Loucy (cell line): Measurements from ENCODE around the gene RAI1.

Experiments used
- H2AFZ ChIP-seq: fragments of 200-600 bp; sonication (generic); 2 replicates; pipeline ENCODE4 v1.6.0; 2016; ENCODE audit warnings: antibody characterized with exemption, mild to moderate bottlenecking, low read length, moderate library complexity
- H3F3A ChIP-seq: fragments of 200-600 bp; 2 replicates; pipeline ENCODE4 v1.6.0; 2016; ENCODE audit warnings: antibody characterized with exemption, low read depth, mild to moderate bottlenecking
- H3K27me3 ChIP-seq: fragments of 200-600 bp; sonication (generic); 2 replicates; pipeline ENCODE4 v1.6.1; 2014; ENCODE audit warnings: low read length, mild to moderate bottlenecking; ENCODE audit not compliant: insufficient read depth, poor library complexity, severe bottlenecking
- H3K36me3 ChIP-seq: fragments of 200-600 bp; sonication (generic); 2 replicates; pipeline ENCODE4 v1.6.1; 2016; ENCODE audit warnings: low read length; ENCODE audit not compliant: insufficient read depth
- H3K4me1 ChIP-seq: fragments of 200-600 bp; sonication (generic); 2 replicates; pipeline ENCODE4 v1.5.1; 2014; ENCODE audit warnings: low read length, mild to moderate bottlenecking; ENCODE audit not compliant: insufficient read depth, poor library complexity, severe bottlenecking
- H3K4me2 ChIP-seq: fragments of 200-600 bp; sonication (generic); 2 replicates; pipeline ENCODE4 v1.6.0; 2014; ENCODE audit warnings: antibody characterized with exemption, low read length, low read depth, mild to moderate bottlenecking; ENCODE audit not compliant: poor library complexity, severe bottlenecking
- H3K4me3 ChIP-seq: fragments of 200-600 bp; sonication (generic); 2 replicates; pipeline ENCODE4 v1.5.1; 2014; ENCODE audit warnings: low read length, mild to moderate bottlenecking, mixed read lengths; ENCODE audit not compliant: poor library complexity, severe bottlenecking
- H3K79me2 ChIP-seq: fragments of 200-600 bp; sonication (generic); 2 replicates; pipeline ENCODE4 v1.6.1; 2014; ENCODE audit warnings: low read length; ENCODE audit not compliant: insufficient read depth
- H3K9ac ChIP-seq: fragments of 200-600 bp; sonication (generic); 2 replicates; pipeline ENCODE4 v1.6.0; 2014; ENCODE audit warnings: mild to moderate bottlenecking, low read depth, low read length, moderate library complexity; ENCODE audit not compliant: poor library complexity, severe bottlenecking
- H3K9me2 ChIP-seq: fragments of 200-600 bp; sonication (generic); replicated peaks from 2 replicates; pipeline ENCODE4 v1.6.1; 2016; ENCODE audit warnings: low read depth, low read length, mixed read lengths
- H3K9me3 ChIP-seq: fragments of 200-600 bp; sonication (generic); 2 replicates; pipeline ENCODE4 v1.6.1; 2014; ENCODE audit warnings: mild to moderate bottlenecking, antibody characterized with exemption, low read length, low read depth; ENCODE audit not compliant: insufficient read depth
- H4K20me1 ChIP-seq: fragments of 200-600 bp; sonication (generic); 2 replicates; pipeline ENCODE4 v1.6.0; 2014; ENCODE audit warnings: antibody characterized with exemption, low read length, mild to moderate bottlenecking; ENCODE audit not compliant: insufficient read depth, poor library complexity, severe bottlenecking
- CTCF ChIP-seq: fragments of 200-600 bp; sonication (generic); conservative IDR thresholded peaks from 2 replicates; pipeline ENCODE4 v1.5.1; 2014; ENCODE audit warnings: mild to moderate bottlenecking, antibody characterized with exemption, low read length
- EZH2phosphoT487 ChIP-seq: fragments of 200-600 bp; IDR thresholded peaks from 2 replicates; pipeline ENCODE4 v1.6.1; 2018; ENCODE audit warnings: antibody characterized with exemption, mild to moderate bottlenecking, moderate library complexity, borderline replicate concordance

Gene RAI1

GRCh38 chr17:17714261-17714866 is 33.1 kb downstream of the RAI1 start:
- TF ChIP-seq EZH2phosphoT487 (no peak), CTCF (no peak)
- Histone ChIP-seq H3K4me3 (no peak overlapping the region), H3K4me1 (peaks cover 23% of the 10 kb centered on the region), H3F3A (no peaks in the 10 kb centered on the region), H2AFZ (no peak overlapping the region), H3K9ac (no peak overlapping the region), H3K79me2 (peaks cover 99% of the 10 kb centered on the region), H3K36me3 (peaks cover 16% of the 10 kb centered on the region; the same call in 1 of the 2 replicates), H4K20me1 (peaks cover 86% of the 10 kb centered on the region), H3K4me2 (no peak overlapping the region), H3K9me3 (no peaks in the 10 kb centered on the region), H3K9me2 (no peaks in the 10 kb centered on the region), H3K27me3 (no peaks in the 10 kb centered on the region)

DNA sequence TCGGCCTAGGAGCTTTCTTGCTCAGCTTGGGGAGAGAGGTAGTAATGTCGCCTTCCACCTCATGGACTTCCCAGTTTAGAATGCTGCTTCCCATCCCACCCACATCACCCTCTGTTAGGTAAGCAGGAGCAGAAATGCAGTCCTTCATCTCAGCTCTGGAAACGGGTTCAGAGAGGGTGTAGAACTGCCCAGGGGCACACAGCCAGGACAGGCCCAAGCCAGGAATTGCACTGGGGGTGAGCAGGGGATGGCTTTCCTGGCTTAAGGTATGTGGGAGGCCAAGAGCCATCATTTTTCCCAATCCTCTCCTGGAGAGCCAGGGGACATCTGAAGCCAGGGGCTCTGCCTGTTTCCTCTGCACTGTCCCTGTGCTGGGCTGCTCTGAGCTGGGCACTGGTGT is 33.6 kb downstream of the RAI1 start:
- no peak overlapping the region for H3K4me2 ChIP-seq

GRCh38 chr17:17716837-17717523 is 35.7 kb downstream of the RAI1 start:
- Histone ChIP-seq H3F3A (no peaks in the 10 kb centered on the region), H3K9ac (no peak overlapping the region), H3K4me1 (peaks cover 15% of the 10 kb centered on the region), H3K4me2 (no peak overlapping the region), H3K9me2 (no peaks in the 10 kb centered on the region), H3K4me3 (no peak overlapping the region), H4K20me1 (peaks cover 83% of the 10 kb centered on the region), H3K9me3 (no peaks in the 10 kb centered on the region), H3K27me3 (no peaks in the 10 kb centered on the region), H3K79me2 (peaks cover 99% of the 10 kb centered on the region), H3K36me3 (peaks cover 8% of the 10 kb centered on the region; the same call in 1 of the 2 replicates), H2AFZ (no peak overlapping the region)
- TF ChIP-seq CTCF (no peak), EZH2phosphoT487 (no peak)

More for the DNA sequence above, 33.6 kb downstream of the RAI1 start:
- Histone ChIP-seq H3K36me3 (peaks cover 11% of the 10 kb centered on the region; the same call in 1 of the 2 replicates), H4K20me1 (peaks cover 87% of the 10 kb centered on the region), H3K4me3 (no peak overlapping the region), H3K9me3 (no peaks in the 10 kb centered on the region), H2AFZ (no peak overlapping the region), H3K79me2 (peaks cover 99% of the 10 kb centered on the region), H3K9me2 (no peaks in the 10 kb centered on the region), H3K4me1 (peaks cover 23% of the 10 kb centered on the region), H3F3A (no peaks in the 10 kb centered on the region), H3K9ac (no peak overlapping the region), H3K27me3 (no peaks in the 10 kb centered on the region)
- no peak for TF ChIP-seq CTCF
- TF ChIP-seq EZH2phosphoT487 = no peak
